GM19395 (cell line): ENCODE results near the gene BTBD9.

ENCODE experiments used
- ATAC-seq: cut with Tn5 transposase; IDR thresholded peaks from one replicate; pipeline ENCODE4 v1.9.1; 2021; ENCODE audit warnings: mild to moderate bottlenecking, moderate library complexity; ENCODE audit not compliant: unreplicated experiment

The BTBD9 gene

DNA sequence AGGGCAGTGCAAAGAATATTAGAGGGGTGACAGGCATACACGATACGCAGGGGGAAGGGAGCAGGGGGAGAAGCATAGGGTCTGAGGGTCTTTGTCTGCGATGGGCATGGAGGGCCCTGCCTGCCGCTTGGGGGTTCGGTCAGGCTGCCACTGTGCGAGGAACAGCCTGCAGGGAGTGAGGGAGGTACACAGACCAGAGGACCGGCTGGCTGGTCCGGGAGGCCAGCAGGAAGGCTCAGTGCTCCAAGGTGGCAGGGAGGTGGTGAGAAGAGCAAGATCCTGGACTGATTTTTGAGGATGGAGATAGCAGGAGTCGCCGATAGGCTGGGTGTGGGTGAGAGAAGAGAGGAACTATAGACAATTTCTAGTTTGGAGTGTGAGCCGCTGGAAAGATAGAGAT lies 481.8 kb downstream of the BTBD9 start:
- ATAC-seq = no peak

DNA sequence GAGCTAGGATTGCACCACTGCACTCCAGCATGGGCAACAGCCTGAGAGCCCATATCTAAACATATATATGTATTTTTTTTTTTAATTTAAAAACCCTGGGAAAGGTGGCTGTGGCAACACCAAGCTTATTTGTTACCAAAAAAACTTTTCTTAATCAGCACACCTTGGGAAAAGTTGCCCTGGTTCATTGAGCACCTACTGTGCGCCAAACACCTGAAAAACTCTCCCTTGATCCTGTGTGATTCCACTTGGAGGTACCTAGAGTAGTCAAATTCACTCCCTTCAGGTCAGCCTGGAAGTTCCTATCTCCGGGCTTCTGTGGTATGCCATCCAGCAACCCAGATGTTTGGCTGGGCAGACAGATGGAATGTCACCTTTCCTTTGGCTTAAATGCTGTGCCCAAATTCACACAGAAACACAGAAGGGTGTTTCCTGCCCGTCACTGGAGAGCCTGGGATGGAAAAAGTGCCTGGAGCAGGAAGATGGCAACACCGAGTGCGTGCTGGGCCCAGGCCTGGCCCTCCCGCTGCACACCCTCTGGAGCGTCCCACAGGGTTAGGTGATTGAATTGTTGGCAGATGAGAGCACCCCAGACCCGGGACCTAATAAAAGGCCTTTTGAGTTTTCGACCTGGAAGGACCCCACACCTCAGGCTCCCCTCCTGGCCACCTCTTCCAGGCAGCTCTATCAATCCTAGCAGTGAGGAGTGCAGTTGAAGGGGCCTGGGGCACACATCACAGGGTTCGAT lies 482.7 kb downstream of the BTBD9 start:
- ATAC-seq = no peak

DNA sequence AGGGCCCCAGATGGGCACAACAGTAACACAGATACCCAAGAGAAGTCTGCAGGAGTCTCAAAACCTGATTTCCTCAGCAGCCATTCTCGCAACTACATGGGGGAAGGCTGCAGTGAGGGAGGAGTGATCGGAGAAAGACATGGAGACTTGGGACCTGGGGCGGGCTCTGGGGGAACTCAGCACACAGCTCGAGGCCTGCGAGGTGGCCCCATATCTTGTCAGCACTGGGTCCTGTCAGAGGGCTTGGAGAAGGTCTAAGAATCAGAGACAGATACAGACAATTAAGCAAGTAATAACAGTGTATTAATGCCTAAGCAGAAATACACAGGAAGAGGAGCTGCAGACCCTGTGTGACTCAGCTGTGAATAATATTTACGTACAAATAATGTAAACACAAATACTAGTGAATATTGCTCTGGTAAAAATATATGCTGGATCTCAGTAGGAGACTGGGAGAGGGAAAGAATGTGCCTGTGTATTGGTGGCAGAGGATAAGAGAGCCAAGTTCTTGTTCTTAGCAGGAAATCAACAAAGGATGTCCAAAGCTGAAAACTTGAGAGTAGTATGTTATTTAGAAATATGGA lies 484.0 kb downstream of the BTBD9 start:
- no peak for ATAC-seq

DNA sequence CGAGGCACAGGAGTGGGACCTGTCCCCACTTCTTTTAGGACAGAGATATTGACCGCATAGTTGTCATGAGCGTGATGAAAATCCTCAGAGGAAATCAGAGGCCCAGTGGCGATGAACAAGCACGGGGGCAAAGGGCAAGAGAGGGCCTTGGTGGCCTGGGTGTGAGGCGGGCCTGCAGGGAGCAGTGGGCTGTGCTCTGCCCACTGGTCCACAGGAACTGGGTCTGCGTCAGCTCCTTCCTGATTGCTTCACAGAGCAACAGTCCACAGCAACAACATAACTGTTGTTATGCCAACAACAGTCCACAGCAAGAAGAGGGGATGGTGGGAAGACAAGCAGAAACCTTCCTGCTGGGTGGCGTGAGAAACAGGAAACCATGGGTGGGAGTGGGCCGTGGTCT lies 484.6 kb downstream of the BTBD9 start:
- ATAC-seq = no peak

DNA sequence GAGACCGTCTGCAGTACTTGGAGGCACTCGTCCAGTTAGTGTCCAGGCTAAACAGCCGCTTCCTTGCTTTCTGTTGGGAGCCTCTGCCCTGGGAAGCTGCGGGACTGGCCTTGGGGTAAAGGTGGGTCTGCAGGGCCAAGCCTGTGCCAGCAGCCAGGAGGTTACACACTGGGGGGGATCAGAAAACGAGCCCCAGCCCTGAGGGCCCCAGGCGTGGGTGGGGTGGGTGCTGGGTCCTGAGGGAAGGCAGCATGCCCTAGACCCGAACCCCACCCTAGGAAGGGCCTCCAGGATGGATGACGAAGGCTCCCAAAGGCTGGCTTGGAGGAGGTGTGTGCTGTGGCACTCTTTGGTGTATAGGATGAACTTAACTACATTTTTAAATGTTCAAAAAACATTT lies 485.0 kb downstream of the BTBD9 start:
- ATAC-seq = no peak

DNA sequence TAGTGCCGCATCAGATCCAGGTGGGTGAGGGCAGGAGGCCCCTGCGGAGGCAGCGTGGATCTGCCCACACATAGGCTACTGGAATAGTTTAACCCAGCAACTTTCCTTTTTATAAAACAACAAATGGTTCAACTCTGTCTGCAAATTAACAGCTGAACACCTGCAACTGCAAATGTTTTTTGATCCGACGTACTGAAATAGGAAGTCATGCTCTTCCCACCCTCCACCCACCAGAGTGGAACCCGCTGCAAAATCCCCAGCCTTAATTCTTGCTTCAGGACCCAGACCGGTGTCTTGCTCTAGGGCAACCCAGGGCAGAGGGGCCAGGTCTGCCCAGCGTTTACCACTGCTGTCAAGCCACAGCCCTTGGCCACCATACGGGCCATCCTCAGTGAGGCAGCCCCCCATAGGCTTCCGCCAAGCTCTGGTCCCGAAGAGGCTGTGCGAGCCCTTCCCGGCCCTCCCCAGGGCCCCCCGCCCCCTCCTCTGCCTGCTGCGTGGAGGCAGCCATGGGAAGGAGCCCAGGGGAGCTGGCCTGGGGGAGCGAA lies 485.9 kb downstream of the BTBD9 start:
- no peak for ATAC-seq

DNA sequence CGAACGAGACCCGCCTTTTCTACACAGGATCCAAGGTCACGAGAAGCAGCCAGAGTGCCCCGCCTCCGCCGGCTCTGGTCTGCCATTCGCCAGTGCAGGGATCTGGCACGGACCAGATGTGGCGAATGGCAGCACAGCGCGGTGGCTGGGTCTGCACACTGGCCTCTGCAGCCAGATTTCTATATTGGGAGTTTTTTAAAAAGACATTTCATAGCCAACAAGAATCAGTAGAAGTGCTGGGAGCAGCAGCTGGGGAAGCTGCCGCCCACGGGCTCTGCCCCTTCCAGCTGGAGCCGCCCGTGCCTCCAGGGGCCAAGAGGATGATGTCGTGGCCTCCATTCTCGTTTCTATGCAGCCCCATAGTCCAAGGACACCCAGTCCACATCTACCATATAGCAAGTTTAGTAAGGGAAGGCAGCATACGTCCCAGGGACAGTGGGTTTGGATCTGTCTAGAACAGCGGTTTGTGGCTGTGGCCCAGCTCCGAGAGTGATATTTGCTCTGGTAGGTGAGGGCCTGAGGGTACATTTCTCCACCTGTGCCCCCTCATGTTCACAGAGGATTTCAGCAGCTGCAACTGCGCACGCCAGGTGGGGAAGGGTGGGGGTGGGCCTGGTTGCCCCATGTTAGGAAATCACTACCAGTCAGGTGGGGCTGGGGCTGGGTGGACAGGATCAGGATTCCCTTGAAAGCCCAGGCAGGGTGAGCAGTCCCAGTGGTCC lies 486.5 kb downstream of the BTBD9 start:
- no peak for ATAC-seq

DNA sequence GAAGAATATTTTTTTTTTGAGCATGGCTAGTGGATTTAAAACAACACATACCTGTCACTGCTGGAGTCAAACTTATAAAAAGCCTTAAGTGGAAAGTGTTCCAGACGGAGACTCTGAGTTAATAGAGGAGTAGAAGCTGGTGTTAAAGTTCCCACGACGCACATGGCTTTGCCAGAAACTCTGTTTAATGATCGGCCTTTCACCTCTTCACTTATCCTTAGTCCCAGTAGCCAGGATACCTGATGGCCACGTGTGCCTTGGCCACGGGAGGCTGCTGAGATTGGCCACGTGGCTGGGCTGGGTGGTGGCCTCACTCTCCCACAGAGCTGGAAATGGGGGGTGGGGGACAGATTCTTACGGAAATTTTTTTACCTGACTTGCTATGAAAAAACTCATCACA lies 487.1 kb downstream of the BTBD9 start:
- ATAC-seq = no peak

DNA sequence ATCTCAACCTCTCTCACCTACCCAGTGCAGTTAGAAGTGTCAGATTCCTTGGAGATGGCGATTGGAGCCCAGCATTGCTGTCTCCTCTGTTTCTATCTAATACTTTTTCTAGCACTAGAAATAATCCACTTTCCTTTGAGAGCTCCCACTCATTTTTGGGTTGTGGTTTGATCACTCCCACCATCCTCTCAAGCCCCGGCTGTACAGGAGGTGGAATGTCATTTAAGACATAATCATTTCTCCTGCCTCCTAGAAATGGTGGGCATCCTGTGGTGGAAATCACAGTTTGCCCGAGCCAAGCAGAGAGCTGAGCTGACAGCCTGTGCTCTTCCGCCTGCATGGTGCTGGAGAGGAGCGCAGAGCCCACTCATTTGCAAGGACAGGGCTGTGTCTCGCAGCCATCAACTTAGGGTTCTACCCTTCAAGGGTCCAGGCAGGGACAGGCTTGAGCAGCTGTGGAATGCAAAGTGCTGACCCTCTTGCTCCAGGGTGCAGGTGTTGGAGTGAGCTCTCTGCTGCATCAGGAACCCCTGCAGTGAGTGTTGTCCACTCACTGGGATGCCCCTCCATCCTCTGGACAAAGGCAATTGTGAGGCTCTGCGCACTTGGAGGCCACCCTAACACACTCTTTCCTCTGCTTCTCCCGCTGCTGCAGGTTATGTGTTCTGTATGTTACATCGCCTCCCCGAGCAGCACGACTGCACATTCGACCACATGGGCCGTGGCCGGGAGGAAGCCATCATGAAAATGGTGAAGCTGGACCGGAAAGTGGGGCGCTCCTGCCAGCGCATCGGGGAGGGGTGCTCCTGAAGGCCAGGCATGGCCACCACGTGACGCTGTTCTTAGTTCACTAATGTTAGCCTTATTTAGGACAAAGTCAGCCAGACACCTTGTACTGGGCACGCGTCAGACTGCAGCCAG lies 487.9 kb downstream of the BTBD9 start:
- no peak for ATAC-seq

DNA sequence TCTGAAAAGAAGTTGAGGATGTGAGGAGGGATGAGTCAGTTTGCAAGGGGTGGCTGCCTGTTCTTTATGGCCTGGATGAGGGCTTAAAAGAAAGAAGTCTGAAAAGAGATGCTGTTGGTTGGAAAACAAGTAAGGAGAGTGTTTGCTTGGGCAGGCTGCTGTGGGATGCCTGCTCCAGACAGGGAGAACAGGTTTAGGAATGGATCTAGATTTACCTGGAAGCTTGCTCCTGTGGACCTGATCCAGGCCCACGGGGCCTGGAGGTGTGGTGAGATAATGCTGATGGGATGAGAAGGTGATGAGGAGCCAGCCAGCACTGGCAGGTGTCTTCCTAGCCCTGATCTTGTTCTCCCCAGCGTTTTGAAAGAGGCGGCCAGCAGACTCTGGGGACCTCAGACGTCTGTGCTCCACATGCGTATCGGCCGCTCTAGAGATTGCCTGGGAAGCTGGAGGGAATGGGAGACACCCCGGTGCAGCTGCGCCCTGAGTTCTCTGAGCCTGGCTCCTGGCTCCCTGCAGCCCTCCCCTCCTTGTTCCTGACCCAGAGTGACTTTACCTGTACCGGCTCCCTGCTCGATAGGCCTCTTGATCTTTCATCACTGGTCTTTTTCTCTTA lies 488.9 kb downstream of the BTBD9 start:
- no peak for ATAC-seq

DNA sequence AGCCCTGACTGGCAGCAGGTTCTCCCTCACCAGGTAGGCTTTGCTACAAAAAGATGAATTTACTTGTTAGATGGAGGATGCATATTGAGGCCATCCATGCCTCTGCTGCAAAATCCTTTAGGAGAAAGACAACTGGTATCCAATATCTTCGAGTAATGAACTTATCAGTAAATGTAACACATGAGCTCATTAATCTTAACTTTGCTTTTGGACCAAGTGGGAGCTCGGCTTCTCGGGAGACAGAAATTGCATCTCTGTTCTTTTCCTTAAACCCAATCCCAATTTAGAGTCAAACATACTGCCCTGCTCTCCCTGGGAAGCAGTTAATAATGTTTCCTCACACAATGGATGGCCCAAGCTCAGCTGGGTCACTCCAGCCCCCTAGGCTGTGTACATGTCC lies 489.7 kb downstream of the BTBD9 start:
- no peak for ATAC-seq

DNA sequence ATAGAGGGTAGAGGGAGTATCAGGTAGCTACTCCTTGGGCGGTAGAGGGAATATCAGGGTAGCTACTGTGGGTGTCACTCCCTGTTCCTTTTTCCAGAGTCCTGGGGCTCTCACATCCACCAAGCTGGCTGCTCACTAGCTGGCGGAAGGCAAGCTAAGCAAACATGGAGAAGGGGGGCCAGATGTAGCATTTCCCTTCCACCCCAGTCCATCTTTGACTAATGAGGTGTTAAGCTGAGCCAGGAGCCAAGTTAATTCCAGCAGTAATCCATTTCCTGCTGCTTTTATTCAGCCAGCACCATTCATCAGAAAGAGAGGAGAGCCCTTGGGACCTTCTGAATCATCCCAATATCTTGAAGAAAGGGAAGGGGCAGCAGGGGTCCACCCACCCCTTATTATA lies 490.2 kb downstream of the BTBD9 start:
- ATAC-seq = no peak

DNA sequence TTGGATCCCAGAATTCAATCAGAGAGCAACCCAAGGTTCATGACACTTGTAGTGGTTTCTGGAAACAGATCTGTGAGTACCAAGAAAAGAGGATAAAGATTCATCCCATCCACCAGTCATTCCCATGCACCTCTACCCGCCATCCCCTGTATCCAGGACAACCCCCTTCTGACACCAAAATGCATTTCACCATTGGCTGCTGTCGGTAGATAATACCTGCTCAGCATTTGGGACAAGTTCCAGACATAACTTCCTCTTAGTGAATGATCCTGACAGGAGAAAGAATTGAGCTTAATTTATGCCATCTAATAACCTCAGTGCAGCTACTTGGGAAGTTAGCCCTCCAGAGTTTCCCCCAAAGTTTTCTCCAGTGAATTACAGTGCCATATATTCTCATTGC lies 491.1 kb downstream of the BTBD9 start:
- no peak for ATAC-seq

DNA sequence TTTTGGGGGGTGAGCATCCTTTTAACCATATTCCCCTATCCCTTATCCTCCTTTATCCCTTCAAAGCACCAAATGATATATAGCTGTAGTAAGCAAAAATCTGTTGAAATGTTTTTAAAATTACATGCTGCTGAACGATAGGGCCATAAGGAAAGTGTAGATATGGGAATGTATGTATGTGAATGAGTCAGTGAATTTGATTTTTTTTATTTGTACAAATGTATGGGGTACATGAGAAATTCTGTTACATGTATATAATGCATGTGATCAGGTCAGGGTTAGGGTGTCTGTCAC lies 493.0 kb downstream of the BTBD9 start:
- ATAC-seq = no peak

DNA sequence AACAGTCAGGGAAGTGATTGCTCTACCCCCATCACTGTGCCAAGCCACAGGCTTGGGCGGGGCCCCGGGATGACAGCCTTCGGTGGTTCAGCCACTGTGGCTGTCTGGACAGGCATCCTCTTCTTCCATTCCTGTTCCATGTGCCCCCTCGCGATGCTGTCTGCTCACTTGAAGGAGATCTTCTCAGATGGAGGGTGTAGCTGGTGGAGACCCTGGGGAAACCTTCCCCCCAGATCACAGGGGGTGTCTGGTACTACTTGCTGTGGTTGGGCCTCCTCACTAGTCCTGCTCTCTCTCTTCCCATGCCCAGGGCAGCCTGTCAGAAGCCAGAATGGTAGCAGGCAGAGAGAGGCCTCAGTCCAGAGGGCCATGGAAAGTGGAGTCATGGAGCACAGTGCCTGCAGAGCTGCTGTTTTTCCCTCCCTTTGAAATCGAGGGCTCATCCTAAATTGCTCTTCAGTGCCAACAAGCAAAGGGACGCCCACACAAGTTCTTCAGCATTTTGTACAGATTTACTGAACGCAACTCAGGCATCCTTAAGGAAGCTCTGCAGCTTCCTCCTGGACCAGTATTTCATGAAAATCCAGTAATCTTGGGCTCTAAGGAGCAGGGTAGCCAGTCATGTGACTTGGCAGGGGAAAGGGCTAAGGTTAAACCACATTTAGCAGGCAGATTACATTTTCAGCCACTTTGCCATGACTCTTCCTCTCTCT lies 493.6 kb downstream of the BTBD9 start:
- no peak for ATAC-seq

DNA sequence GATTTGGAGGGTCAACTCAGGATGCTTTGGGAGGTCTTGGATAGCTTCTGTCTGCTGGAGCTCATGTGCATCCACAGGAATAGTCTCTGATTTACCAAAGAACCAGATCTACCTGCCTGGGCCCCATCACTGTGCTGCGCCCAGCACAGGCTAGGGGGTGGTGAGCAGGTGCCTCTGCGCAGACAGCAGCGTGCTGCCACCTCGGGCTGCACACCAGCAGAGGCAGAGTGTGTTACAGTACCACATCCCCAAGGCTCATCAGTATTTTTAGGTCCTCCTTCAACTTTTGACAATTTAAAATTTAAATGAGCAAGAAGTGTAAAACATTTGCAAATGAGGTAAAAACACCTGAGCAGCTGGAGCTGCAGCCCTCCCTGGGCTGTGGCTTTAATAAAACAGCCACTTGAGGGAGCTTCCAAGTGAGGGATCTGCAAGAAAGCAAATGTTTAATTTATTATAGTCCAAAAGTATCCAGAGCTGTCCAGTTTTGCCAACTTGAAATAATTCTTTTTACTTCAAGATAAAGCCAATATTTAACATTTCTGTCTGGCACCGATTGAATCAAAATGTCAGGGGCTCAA lies 495.3 kb downstream of the BTBD9 start:
- no peak for ATAC-seq

DNA sequence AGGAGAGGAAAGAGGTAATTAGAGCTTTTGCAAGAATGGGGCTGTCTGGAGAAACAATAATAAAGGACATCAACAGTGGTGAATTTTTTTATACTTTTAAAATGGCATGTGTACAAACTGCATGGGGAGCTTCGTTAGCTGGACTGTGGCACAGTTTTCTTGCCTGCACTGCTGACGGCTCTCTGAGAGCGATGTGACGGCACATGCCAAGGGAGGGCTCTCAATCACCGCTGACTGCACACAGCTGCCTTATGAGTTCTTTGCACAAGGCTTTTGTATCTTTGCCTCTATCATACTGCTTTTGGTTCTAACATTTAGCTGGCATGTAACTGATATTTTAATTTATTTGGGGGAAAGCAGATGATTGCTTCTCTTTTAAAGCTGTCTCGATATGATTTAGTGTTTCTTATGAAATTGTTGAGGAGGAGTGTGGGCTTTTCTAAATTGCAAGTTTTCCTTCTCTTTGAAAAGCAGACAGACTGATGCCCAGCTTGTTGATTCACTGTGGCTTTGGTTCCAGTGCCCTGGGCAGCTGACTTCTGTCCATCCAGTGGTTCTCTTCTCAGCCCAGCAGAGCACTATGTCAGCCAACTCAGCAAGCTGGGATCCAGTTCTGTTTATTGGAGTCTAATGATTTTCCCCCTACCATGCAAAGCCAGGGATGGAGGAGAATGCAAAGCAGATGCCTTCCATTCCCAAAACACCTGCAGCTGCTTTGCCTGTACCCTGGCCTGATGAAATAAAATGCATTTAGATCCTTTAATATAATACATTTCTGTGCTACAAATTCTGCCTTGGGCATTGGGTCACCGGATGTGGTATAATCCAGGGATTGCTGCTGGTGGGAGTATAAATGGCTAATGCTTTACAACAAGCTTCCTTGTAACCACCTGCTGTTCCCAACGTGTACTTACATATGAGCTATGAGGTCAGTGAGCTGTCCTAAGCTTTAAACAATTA lies 496.3 kb downstream of the BTBD9 start:
- no peak for ATAC-seq

DNA sequence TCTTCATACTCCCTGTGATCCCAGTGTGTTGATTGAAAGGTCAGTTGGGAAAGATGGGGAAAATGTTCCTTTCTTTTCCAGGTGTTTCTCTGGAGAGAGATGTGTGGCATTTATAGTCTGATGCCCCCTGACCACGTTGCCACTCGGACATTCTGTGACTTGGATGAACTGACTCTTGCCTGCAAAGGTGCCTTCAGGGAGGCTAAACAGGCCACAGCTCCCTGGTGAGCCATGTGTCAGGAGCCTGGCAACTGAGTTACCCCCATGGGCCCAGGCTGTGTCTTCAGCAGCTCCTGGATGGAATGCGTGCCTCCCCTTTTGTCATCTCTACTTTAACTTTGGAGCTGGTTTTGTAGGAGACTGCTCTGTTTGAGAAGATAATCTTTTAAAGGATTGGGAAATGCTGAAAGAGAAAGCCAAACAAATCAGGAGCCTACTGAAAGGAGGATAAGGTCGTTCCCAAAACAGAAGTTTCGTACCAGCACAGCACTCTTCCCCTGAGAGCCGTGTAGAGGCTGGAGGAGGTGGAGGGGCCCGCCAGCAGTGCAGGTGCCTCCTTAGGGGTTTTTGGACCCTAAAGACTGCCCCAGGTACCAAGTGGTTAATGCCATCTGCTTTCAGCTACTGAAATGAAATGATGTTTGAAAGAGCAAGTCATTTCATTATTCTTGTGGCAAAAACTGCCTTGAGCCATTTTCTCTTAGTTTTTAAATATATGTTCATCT lies 497.4 kb downstream of the BTBD9 start:
- ATAC-seq = no peak
